HG02678 (cell line): ENCODE results near the gene TIMM23.
A peak's percentile ranks its signal among the peaks of the same experiment; 100 is the strongest.
"Not testable (repeated sequence)": the region's sequence is repeated elsewhere in the genome, so short reads cannot be mapped to it uniquely, and the experiment has no call there.

Source experiments
- ATAC-seq: cut with Tn5 transposase; IDR thresholded peaks from one replicate; pipeline ENCODE4 v1.9.1; 2021; ENCODE audit warnings: mild to moderate bottlenecking, moderate library complexity; ENCODE audit not compliant: unreplicated experiment

TIMM23 gene

DNA sequence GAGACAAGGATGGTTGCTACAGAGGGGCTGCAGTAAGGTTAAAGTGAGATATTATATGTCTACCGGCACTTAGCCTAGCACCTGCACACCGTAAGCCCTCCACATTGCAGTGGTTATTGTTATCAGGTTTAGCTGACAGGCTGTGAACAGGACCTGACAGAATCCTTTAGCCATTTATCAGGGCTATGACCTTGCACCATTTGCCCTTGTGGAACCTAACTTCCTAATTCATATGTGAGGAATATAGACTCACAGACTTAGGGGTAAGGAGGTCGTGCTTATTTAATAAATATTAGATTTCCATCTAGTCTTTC, 48.0 kb downstream of the TIMM23 start:
- ATAC-seq, result no peak

DNA sequence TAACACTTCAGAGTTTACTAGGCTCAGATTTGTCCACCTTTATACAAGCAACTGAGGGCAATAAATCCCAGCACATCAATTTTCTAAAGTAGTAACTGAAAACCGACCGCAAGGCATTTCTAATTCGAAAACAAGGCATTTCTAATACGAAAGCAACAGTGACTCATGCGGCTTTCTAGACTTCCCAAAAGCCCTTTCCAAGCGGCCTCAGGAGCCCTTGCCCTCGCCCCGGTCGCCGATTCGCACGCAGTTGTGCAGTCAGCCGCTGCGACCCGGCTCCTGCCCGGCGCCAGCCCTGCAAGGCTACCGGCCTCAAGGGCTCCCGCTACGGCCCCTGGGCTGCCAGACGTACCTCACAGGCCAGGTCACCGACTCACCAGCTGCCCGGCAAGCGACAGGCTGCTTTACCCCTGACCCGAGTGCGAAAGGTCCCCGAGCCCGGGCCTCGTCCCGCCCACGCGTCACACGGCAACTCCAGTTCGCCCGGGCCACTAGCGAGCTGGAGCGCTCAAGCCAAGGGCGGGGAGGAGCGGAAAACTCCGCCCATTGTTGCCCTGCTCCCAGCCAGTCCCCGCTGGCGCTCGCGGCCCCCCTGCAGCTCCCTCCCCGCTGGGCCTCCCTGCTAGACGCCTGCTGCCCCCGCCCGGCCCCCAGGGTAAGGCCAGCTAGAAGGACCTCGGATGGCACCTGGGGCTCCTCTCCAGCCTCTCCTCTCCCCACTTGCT, 50.9 kb downstream of the TIMM23 start:
- peak; percentile 96 for ATAC-seq

DNA sequence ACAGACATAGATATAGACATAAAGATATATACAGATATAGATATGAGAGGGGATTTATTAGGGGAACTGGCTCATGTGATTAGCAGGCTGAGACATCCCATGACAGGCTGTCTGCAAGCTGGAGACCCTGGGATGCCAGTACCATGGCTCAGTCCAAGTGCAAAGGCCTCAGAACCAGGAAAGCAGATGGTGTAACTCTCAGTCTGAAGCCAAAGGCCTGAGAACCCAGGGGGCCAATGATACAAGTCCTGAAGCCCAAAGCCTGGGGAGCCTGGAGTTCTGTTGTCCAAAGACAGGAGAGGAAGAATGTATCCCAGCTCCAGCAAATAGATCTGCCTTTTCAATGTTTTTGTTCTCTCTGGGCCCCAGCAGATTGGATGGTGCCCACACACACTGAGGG, 52.7 kb downstream of the TIMM23 start:
- no peak for ATAC-seq

DNA sequence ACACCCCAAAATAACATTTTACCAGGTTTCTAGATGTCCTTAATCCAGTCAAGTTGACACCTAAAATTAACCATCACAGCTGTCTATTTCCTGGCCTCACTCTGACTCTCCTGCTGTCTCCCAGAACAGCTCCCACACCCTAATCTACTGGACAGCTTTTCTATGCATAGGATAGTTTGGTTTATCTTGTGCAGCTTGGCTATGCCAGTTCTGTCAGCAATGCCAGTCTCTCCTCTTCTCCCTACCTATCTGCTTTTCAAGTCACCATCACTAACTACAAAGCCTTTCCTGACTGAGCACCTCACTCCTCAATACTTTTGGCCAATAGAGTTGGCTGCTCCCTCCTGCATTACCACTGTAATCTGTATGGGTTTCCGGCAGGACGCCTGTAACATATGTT, 53.1 kb downstream of the TIMM23 start:
- no peak for ATAC-seq

DNA sequence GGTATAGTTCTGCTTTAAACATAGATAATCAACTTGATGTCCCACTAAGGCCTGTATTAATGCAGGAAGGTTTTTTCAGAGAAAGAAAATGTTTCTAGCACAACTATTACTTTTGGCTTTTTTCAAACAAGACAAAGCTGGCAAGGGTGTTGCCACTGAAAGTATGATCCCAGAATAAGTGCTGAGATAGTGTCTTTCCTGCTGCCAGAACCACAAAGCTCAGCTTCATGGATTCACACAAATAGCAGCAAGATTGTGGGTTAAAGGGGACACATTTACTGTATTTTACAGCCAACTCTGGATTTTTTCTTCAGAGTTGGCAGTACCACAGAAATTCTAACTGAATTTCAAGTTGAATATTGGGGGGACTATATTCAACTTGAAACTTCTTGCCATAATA, 53.8 kb downstream of the TIMM23 start:
- ATAC-seq, result no peak

DNA sequence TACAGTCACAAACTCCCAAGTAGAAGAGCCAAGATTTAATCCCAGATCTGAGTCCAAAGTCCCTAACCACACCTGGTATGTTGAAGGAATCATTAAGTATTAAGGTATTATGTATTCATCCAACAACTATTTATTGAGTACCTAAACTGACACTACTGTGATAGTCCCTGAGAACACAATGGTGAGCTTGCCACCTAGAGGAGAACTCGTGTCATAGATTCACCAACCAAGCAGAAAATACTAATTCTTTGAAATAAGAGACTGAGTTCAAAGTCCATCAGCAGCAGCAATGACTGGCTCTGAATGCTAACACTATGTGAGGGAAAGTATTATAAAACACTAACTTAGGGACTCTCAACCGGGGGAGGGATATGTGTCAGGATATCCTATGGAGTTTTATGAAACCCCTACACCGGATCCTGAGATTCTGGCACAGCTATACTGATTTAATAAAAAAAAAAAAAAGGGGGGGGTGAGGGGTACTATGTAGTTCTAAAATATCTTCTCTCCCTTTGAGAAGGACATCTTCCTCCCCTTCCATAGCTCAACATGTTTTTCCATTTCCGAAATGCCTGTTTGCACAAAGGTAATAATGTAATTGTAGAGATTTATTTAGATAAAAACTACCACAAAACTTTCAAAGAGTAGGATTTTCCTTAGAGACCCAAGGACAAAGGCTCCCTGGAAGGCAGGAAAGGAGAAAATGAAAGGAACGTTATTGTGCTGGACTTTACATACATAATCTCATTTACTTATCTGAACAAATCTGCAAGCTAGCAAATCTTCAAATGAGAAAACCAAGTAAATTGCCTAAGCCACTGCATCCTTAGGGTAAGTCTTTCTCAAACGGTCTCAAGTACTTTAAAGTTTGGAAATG, 56.5 kb downstream of the TIMM23 start:
- peak; percentile 38 for ATAC-seq

DNA sequence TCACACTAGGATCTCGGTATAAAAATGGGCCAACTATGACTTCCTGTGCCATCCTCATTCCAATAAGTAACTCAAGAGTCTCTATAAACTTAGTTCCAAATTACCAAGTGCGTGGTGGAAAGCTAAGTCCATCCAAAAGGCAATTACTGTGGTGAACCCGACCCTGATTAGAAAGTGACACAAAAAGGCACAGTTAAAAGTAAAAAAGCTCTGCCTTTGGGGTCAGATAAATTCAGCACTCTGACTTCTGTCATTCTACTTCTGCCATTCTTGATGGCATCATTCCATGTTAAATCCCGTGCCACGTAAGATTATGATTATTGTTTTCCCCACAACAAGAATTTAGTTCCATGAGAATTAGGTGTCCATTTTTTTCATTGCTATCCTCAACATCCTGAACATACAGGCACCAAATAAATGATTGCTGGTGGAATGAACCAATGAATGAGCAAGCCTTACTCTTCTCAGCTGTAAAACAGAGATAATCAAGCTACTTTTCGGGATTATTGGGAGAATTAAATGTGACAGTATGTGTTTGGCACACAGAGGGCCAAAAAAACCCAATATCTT, 57.3 kb downstream of the TIMM23 start:
- ATAC-seq, result no peak

DNA sequence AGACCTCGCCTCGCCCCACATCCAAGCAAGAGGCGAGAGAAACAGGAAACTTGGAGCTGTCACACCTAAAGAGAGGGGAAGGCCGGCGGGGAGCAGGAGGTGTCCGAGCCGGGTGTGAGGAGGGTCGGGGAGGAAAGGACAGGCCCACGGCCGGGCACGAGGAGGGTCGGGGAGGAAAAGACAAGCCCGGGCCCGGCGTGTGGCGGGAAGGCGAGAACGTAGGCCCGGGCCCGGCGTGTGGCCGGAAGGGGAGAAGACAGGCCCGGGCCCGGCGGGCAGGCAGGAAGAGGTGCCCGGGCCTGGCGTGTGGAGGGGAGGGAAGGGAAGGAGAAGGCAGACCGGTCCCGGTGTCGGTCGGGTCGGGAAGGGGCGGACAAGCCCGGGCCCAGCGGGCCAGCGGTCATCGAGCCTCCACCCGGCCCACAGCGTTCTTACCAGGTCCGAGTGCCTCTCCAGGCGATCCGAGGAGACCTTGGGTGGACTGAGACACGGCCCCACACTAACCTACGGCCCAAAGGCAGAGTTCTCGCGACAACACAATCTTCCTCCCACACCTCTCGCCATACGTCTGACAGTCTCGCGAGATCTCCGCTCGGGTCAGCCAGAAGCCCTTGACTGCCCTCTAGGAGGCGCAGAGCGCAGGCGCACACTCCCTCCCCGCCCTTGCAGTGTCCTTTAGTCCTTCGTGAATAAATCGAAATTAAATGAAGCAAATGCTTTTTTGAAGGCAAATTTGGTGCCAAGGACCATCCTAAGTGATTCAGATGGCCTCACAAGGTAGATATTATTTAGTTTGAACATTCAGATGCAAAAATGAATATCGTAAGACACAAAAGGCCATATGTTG, 58.0 kb downstream of the TIMM23 start, which contains the start of gene NCOA4:
TSS of gene NCOA4 (minus strand) at position 533 of the 847 bp plus-strand sequence. CDS start 13,943 bp downstream, outside the sequence.
- peak; percentile 96 for ATAC-seq

DNA sequence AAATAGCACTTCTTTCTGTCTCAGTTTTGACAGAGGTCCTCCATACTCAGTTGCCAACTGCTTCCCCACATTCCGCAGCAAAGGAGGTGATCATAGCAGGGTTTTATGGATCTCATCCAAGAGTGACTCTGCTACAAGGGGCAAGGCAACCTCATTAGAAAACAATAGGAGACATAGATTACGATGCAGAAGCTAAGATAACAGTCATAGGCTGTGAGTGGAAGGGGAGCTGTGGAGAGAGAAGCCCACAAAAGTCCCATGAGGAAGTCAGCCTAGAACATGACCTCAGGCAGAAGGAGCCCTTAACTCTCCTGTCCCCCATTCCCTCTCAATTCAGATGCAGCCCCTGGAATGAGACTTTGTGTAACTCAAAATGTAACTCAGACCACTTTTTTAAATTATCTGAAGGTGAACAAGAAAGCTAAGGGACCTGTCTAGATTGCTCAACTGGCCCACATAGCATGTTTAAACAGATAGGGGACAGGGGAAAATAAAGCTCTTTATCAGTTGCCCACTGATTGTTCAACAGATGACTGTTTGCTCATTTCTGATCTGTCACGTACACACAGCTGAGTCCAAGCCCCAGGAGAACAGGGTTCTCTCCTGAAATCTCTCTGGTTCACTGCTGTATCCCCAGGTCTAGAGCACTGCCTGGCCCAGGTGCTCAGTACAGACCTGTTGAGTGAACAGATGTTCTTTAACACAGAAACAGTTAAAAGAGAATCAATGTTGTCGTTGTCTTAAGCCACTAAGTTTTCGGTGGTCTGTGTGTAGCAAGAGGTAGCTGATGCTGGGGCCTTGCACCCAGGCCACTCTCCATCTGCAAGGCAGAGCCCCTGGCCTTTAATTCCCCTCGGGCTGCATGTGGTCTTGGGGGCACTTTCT, 59.6 kb downstream of the TIMM23 start:
- ATAC-seq, result no peak

DNA sequence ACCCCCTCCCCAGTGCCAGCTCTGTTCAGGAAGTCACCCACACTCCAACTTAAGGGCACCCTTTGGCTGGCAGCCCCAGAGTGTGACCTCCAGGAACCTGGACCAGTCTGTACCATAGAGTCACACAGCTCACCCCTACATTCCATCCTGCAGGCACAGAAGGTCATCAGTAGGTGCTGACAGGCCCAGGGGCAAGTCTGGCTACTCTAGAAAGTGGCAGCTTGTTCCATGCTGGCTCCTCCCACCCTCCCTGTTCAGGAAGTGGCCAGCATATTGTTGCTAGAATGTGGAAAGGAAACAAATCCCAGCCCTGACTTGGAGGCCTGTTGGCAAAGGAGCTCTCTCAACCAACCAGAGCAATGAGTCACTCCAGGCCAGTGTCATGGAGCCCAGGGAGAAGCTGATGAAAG, 61.3 kb downstream of the TIMM23 start:
- ATAC-seq, result no peak

DNA sequence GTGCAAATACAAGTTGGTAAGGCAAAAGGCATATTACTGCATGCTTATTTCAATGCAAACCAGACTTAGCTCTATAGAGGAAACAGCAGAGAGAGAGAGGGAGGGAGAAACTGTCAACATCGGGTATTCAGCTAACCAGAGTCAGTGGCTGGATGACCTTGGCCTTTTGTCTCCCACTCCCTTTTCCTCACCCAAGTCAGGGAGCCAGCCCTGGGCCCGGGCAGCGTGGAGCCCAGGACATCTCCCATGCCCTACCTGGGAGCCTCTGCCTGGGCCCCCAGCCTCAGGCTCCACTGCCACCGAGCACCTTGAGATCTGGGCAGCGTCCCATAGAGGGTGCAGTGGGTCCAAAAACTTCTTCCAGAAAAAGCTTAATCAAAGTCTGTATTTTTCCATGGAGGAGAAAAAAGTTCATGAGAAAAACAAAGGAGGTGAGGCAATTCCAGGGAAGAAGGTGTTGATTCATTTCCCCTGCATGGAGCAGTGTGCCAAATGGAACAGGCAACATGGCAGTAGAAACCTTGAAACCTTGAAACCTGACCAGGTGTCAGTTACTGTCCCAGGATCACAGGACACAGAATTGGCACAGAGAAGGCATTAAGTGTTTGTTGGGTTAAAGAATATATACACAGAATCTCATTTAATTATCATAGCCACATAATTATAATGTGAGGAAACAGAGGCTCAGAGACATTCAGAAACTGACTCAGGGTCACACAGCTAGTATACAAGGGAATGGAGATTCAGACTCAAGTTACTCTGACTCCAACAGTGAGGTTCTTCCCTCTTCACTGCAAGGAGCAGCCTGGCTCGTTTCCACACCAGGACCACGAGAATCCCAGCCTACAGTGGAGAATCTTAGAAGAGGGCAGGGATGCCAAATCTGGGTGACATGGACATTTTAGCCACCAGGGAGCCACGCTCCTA, 63.9 kb downstream of the TIMM23 start:
- no peak for ATAC-seq

DNA sequence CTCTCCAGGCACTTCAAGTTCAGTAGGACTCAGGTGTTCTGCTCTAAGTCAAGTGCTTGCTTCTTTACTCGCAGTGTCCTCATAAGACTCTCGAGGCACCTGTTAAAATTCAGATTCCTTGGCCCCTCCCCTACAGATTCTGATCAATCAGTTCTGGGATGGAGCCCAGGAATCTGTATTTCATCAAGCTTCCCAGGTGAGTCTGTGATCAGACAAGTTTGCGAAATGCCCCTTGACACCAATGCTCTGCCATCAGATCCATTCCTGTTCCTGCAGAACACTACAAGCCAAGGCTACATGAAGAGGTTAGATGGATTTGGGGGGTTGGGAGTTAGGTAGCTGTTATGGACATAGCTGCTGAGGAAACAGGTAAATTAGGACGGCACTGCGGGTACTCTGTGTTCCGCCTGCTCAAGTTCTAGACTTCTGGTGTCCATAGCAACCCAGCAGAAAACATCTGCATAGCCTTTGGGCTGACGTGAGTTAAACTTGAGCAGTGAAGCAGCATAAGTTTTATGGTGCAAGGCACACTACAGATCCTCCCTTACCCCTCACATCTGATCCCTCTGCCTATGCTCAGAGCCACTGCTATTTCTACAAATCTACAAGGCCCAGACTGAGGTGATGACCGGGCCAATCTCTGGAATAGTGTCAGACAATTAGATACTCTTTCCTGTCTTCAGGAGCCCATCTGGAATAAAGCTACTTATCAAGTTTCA, 65.0 kb downstream of the TIMM23 start:
- no peak for ATAC-seq

DNA sequence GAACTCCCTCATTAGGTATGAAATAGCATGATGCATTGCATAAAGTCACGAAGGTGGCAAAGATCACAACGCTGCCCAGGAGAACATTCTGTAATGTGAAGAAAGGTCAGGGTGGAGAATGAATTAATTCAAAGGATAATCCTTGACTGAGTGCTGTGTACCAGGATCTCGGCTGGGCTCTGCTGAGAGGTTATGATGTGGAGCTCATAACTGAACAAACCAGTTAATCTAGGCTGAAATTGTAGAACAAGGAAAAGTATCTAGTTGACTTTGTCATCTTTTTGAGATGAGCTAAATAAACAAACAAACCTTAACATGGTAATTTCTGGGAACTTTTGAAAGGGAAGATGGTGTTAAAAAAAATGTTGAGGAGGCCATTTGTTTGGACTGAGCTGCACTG, 67.7 kb downstream of the TIMM23 start:
- no peak for ATAC-seq

DNA sequence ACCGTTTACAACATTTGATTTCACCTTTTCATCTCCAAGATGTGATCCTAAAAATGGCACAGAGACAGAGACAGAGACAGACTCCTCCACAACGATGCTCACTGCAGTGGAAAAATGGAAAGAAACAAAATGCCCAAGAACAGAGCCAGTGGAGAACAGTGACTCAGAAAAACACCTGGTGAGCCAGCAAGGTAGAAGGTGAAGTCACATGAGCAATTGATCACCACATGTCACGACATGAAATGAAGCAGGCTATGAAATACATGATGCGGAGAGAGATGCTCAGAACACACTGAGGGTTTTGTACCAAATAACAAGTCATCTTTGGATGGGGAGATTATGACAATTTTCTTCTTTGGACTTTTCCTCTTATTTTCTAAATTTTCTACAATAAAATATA, 70.2 kb downstream of the TIMM23 start:
- ATAC-seq, result no peak

DNA sequence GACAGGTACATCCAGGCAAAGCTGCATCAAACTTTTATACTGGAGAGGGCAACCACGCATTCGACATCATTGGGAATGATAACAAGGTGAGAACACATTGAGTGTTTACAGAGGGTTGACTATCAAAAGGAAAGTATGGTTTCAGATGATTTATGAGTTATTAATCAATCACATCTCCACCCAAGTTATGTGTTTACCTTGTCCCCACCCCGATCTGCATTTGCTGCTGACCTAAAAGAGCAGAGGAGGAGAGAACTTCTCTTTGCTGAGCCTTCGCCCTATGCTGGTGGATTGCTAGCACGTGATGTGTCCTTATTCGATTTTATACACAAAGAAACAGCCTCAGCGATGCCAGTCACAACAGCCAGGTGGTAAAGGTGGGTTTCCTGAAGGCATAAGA, 74.0 kb downstream of the TIMM23 start, which contains the start of gene MSMB:
TSS of gene MSMB (minus strand) at position 9 of the 400 bp plus-strand sequence. CDS start 32 bp downstream, outside the sequence.
- no peak for ATAC-seq

DNA sequence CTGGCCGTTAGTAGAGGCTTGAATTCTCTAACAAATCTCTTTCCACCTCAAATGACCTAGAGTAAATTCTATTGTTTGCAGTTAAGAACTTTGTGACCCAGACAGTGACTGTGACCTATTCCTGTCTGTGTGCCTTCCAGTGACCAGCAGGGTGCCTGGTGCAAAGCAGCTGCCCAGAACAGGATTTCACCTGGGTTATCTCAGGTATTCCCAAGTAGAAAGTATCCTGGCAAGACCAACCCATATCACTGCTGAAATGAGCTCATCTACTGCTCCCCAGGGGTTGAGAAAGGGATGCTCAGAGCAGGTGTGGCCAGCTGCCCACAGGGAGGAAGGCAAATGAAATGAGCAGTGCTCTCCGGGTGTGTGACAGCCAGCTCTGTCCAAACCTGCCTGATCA, 75.9 kb downstream of the TIMM23 start:
- ATAC-seq, result no peak

DNA sequence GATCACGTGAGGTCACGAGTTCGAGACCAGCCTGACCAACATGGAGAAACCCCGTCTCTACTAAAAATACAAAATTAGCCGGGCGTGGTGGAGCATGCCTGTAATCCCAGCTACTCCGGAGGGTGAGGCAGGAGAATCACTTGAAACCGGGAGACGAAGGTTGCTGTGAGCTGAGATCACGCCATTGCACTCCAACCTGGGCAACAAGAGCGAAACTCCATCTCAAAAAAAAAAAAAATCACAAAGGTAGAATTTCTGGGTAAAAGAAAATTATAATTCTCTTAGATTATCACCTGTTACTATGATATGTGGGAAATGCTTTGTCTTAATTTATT, 77.2 kb downstream of the TIMM23 start:
- ATAC-seq, result not testable (repeated sequence)

DNA sequence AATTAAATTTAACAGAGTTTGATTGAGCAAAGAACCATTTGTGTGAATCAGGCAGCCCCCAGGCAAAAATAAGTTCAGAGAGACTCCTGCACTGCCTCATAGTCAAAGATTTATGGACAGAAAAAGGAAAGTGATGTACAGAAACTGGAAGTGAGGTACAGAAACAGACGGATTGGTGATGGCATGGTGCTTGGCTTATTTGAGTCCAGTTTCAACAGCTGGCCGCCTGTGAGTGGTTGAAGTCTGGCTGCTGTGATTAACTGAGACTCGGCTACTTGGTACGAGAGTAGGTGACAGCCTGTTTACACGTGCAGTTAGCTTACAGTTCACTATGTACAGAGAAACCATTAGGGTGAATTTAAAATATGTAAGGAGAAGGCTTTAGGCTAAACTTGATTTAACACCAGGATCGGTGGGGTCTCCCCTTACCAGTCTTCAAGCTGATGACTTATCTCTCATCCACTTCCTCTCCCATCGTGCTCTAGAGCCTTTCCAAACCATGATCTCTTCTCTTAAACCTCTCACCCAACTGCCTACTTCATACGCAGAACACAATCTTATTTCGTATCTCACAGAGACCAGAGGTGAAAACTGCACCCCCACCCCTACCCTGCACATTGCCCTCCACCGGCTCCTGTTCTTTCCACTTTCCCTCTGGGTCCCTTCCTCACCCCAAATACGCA, 78.8 kb downstream of the TIMM23 start:
- no peak for ATAC-seq
